Fibroblast of villous mesenchyme (primary cell): ENCODE measurements around the gene EGFL6. TPM values are rescaled to one million over a fixed set of nuclear protein-coding genes. Genes with fewer than 3 reads are reported as not detected.
"Not testable (repeated sequence)": the region's sequence is repeated elsewhere in the genome, so short reads cannot be mapped to it uniquely, and the experiment has no call there.

Experiments used
- DNase-seq: peaks from one replicate; pipeline ENCODE4 v3.0.0-alpha.2; 2010; ENCODE audit warnings: low read depth
- H3K4me3 ChIP-seq: 2 replicates; pipeline ENCODE4 v1.5.1; 2011; ENCODE audit warnings: low read depth, mild to moderate bottlenecking, low read length
- total RNA-seq: library from RNA; depleted of rRNA; stranded (reverse); fragments of >200 nt; gene quantifications from 2 replicates; pipeline ENCODE4 v1.2.3, GENCODE V29; 2012
- TF ChIP-seq, protein P1 (sequence below): IDR thresholded peaks from 2 replicates; pipeline ENCODE4 v1.5.1; 2012; ENCODE audit warnings: low read depth, mild to moderate bottlenecking, low read length; ENCODE audit not compliant: insufficient read depth

EGFL6 gene
- total RNA-seq, 1 donor: 0.86 TPM

DNA sequence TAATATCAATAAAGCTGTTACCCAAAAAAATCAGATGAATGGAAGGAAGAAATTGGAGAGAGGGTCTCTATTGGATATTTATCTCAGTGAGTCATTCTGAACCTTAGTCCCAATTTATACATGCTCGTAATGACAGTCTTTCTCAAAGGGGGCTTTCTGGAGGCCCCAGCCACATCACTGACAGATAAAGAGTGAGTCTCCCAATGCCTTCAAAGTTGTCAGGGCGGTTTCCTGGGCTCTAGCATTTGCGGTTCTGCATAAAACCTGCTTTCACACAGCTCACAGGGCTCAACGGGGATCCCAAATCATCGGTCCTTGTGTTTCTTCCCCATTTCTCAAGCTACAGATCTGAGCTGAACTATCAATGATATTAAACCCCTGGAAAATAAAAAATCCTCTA lies 100.8 kb downstream of the EGFL6 start:
- TF ChIP-seq, protein P1, sequence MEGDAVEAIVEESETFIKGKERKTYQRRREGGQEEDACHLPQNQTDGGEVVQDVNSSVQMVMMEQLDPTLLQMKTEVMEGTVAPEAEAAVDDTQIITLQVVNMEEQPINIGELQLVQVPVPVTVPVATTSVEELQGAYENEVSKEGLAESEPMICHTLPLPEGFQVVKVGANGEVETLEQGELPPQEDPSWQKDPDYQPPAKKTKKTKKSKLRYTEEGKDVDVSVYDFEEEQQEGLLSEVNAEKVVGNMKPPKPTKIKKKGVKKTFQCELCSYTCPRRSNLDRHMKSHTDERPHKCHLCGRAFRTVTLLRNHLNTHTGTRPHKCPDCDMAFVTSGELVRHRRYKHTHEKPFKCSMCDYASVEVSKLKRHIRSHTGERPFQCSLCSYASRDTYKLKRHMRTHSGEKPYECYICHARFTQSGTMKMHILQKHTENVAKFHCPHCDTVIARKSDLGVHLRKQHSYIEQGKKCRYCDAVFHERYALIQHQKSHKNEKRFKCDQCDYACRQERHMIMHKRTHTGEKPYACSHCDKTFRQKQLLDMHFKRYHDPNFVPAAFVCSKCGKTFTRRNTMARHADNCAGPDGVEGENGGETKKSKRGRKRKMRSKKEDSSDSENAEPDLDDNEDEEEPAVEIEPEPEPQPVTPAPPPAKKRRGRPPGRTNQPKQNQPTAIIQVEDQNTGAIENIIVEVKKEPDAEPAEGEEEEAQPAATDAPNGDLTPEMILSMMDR: no peak
- H3K4me3 ChIP-seq: no peak overlapping the region
- DNase-seq: no peak

DNA sequence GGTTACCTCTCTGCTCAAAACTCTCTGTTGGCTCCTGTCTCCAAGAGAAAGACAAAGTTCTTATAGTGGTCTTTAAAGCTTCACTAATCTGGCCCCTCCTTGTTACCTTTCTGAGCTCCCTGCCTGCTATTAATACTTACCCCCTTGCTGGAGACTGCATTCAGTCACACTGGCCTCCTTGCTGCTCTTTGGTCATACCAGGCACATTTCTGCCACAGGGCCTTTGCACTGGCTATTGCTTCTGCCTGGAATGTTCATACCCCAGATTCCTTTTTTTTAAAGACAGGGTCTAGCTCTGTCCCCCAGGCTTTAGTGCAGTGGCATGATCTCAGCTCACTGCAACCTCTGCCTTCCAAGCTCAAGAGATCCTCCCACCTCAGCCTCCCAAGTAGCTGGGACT lies 103.6 kb downstream of the EGFL6 start:
- H3K4me3 ChIP-seq: no peak overlapping the region
- TF ChIP-seq, protein P1: no peak

DNA sequence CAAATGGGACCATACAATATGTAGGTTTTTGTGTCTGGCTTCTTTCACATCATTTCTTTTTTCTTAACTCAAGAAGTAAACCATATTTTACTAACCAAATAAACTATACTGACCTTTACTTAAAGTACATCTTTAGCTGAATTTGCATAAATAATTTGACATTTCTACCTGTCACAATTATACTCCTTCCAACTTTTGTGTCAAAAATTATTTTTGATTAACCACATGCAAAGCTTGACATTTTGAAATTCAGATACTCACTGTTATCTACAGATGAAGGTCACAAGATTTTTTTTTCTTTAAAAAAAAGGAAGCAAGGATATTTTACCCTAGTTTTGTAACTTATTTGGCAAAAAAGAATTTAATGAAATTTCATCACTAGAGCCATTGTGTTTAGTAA lies 107.5 kb downstream of the EGFL6 start:
- TF ChIP-seq, protein P1: no peak
- no peak overlapping the region for H3K4me3 ChIP-seq
- no peak for DNase-seq

More for the DNA sequence above, 103.6 kb downstream of the EGFL6 start:
- no peak for DNase-seq

DNA sequence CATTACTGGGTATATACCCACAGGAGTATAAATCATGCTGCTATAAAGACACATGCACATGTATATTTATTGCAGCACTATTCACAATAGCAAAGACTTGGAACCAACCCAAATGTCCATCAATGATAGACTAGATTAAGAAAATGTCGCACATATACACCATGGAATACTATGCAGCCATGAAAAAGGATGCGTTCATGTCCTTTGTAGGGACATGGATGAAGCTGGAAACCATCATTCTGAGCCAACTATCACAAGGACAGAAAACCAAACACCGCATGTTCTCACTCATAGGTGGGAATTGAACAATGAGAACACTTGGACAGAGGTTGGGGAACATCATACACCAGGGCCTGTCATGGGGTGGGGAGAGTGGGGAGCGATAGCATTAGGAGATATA lies 110.3 kb downstream of the EGFL6 start:
- DNase-seq, H3K4me3 ChIP-seq: not testable (repeated sequence)

DNA sequence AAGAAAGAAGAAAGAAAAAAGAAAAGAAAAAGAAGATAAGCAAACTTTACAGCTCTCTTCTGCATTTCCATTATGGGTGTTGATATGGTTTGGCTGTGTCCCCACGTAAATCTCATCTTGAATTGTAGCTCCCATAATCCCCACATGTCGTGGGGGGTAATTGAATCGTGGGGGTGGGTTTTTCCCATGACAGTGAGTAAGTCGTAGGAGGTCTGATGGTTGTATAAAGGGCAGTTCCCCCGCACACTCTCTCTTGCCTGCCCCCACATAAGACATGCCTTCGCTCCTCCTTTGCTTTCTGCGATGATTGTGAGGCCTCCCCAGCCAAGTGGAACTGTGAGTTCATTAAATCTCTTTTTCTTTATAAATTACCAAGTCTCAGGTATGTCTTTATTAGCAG lies 112.2 kb downstream of the EGFL6 start:
- H3K4me3 ChIP-seq: no peak overlapping the region
- DNase-seq: no peak
- TF ChIP-seq, protein P1: no peak

Other genes starting within 250 kb of the EGFL6 start
- not detected in 2 replicates for gene ATXN3L, start 249.5 kb upstream of the EGFL6 start, total RNA-seq
- 2.3 and 5.2 TPM in 2 replicates for gene TCEANC, start 83.5 kb downstream of the EGFL6 start, total RNA-seq
- gene RAB9A, start 119.5 kb downstream of the EGFL6 start, total RNA-seq: 44.5 and 63.0 TPM in 2 replicates
- 13.2 and 28.1 TPM in 2 replicates for gene TRAPPC2, start 165.0 kb downstream of the EGFL6 start, total RNA-seq
- 12.5 and 15.1 TPM in 2 replicates for gene OFD1, start 165.1 kb downstream of the EGFL6 start, total RNA-seq
- gene GPM6B, start 247.5 kb downstream of the EGFL6 start, total RNA-seq: under 0.01 and 1.3 TPM in 2 replicates